ENCODE data around the gene ZSCAN5C.
"Not testable (repeated sequence)": the region's sequence is repeated elsewhere in the genome, so short reads cannot be mapped to it uniquely, and the experiment has no call there.

Gene ZSCAN5C

GRCh38 chr19:56201973-56202372 is at the start of gene ZSCAN5C:
ZSCAN5C (plus strand) TSS chr19:56202273; CDS start chr19:56205914, 3,641 bp downstream.
- DNase-seq = no peak

DNA sequence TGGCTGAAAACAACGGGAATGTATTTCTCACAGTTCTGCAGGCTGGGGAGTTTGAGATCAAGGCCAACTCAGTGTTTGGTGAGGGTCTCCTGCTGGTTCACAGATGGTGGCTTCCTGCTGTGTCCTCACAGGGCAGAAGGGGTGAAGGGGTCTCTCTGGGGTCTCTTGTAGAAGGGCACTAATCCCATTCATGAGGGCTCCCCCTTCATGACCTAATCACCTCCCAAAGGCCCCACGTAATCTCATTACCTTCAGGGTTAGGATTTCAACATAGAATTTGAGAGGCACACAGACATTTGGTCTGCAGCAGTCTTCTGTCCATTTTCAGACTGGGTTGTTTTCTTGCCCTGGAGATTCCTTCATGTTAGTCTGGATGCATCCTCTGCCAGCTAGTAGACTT is 49.4 kb upstream of the ZSCAN5C start:
- no peak for DNase-seq

DNA sequence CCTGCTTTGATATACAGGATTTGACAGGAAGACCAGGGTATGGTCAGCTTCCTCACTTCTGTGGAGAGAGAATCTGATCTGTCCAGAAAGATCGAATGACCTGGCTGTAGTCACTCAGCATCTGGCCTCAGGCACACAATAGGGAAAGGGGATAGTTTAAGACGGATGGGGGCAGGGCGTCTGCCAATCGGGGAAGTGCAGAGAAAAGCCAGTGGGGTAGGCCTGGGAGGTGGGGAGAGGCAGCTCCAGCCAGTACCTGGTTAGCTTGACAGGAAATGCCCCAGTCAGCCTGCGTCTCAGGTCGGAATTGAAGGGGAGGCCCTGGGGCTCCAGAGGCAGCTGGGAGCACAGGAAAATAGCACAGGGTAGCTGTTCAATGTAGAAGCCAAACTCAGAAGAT is 48.6 kb upstream of the ZSCAN5C start:
- DNase-seq = peak; percentile 17

- DNase-seq = no peak
These were observed 46.9 kb upstream of the ZSCAN5C start for GRCh38 chr19:56155124-56155687.

DNA sequence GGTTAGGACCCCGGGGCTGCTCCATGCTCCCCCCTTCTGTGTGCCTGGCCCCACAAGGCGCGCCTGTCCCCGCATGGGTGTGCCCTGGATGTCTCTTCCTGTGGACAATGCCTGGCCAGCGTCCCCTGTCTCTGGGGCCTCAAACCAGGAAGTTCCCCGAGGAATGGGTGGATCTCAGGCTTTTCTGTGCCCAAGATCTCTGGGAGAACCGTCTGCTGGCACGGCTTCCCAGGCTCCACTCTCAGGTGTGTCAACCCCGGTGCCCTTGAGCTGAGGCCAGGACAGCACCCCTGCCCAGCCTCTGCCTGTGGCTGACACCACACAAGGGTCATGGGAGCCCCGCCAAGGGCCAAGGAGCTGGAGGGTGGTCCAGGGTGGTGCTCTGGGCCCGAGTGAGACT is 45.3 kb upstream of the ZSCAN5C start:
- DNase-seq = no peak

- DNase-seq = no peak
These were observed 43.8 kb upstream of the ZSCAN5C start for GRCh38 chr19:56158170-56158757.

GRCh38 chr19:56159009-56159559 is 43.0 kb upstream of the ZSCAN5C start:
- no peak for DNase-seq

- DNase-seq = no peak
These were observed 42.3 kb upstream of the ZSCAN5C start for GRCh38 chr19:56159622-56160271.

GRCh38 chr19:56161534-56161933 is 40.5 kb upstream of the ZSCAN5C start:
- DNase-seq = no peak

DNA sequence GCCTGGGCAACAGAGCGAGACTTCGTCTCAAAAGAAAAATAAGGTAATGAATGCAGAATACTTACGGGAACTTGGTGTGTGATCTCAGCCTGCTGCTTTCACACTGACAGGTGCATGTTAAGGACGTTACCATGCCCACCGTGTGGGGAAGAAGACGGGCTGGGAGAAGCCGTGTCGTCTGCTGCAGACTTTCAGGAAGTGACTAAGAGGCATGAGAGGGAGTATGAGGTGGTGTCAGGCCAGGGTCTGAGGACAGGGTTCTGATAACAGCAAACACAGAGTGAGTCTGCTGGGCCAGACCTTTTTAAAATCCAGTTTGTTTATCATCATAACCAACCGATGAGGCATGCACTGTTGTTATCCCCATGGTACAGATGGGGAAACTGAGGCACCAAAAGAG is 39.8 kb upstream of the ZSCAN5C start:
- DNase-seq = no peak

- no peak for DNase-seq
These were observed 39.0 kb upstream of the ZSCAN5C start for GRCh38 chr19:56163097-56163496.

- DNase-seq = no peak
These were observed 35.0 kb upstream of the ZSCAN5C start for GRCh38 chr19:56167064-56167578.

DNA sequence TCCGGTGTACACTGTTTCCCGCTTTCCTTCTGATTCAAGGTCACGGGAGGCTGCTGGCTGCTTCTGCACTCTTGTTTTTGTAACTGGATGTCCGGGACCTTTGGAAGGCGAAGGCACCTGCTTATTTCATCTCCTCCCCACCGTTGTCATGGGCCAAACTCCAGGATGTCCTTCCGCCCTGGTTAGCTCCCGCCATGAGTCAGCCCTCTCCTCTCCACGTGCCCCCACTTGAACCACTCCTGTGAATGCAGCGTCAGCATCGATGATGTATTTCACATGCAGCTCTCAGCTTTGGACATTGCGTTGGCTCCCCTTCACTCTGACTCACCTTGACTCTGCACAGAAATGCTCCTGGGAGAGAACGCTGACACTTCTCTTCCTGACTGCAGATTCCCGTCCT is 31.8 kb upstream of the ZSCAN5C start:
- no peak for DNase-seq

GRCh38 chr19:56174086-56174485 is 28.0 kb upstream of the ZSCAN5C start:
- DNase-seq = no peak

DNA sequence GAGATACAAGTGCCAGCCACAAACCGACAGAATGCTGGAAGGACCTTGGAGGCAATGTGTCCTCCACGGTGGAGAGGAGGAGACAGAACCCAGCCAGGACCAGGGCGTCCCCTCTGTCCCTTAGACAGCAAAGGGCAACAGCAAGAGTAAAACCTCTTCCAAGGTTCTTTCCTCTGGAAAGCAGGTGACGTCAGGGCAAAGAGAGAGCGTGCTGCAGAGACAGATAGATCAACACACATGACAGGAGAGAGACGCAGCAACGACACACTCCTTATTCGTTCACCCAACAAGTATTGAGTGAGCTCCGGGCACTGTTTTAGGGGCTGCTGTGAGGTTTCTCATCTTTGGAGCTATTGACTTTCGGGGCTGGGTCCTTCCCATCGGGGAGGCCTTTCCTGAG is 27.5 kb upstream of the ZSCAN5C start:
- no peak for DNase-seq

GRCh38 chr19:56175861-56176307 is 26.2 kb upstream of the ZSCAN5C start, which contains the start of gene GALP:
GALP (plus strand) TSS chr19:56176008; CDS start chr19:56177109, 1,101 bp downstream.
- DNase-seq = not testable (repeated sequence)

GRCh38 chr19:56176310-56176709 is 25.8 kb upstream of the ZSCAN5C start:
- not testable (repeated sequence) for DNase-seq

- no peak for DNase-seq
These were observed 25.2 kb upstream of the ZSCAN5C start for GRCh38 chr19:56176881-56177280.

- no peak for DNase-seq
These were observed 24.4 kb upstream of the ZSCAN5C start for GRCh38 chr19:56177564-56178243.

GRCh38 chr19:56189785-56190184 is 12.3 kb upstream of the ZSCAN5C start:
- DNase-seq = no peak

DNA sequence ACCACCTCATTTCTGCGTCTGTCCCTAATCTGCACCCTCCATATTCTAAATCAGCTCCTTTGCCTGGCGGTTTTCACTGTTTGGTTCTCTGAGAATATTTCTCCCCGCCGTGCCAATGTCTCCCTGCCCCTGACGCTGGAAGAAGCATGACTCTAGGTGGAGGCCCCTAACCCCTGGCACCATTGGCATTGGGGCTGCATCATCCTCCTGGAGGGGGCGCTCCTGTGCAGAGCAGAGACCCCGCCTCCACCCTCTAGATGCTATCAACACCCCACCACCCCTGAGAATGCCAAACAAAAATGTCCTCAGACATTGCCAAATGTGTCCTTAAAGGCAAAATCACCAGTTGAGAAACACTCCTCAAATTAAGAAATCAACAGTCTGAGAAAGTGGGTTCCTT is 11.0 kb upstream of the ZSCAN5C start:
- DNase-seq = no peak

DNA sequence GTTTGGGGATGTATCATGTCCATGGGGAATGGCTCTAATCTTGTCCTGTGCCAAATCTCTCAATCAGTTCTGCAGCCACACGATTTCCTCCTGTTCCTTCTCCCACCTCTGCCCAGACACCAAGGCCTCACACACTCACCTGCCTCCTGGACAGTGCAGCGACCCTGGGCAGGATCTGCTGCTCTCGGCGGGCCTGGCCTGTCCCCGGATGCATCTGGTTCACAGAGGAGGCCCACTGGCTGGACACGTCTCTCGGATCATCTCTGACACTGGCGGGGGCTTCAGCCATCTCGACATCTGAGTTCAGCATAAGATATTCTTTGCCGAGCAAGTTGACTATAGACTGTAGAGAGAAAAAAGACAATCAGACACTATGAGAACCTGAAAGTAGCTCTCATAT is 10.4 kb upstream of the ZSCAN5C start:
- no peak for DNase-seq

- DNase-seq = no peak
These were observed 8.0 kb upstream of the ZSCAN5C start for GRCh38 chr19:56193981-56194640.
